H9 (cell line): ENCODE results near the gene RAD51. TPM values are rescaled to one million over a fixed set of nuclear protein-coding genes. Genes with fewer than 3 reads are reported as not detected.

ENCODE experiments used
- DNase-seq: peaks from one replicate; pipeline ENCODE4 v3.0.0-alpha.2; 2017
- H2AFZ ChIP-seq: one replicate; pipeline ENCODE4 v1.6.1; 2013; ENCODE audit warnings: mild to moderate bottlenecking, low read length, control low read depth, moderate library complexity
- H2AK5ac ChIP-seq: 2 replicates; pipeline ENCODE4 v1.6.1; 2013; ENCODE audit warnings: low read length, control low read depth, mixed read lengths; ENCODE audit not compliant: insufficient read length
- H2BK120ac ChIP-seq: one replicate; pipeline ENCODE4 v1.6.1; 2013; ENCODE audit warnings: low read depth, mild to moderate bottlenecking, low read length, control low read depth, inconsistent platforms; ENCODE audit not compliant: poor library complexity, severe bottlenecking
- H2BK12ac ChIP-seq: 2 replicates; pipeline ENCODE4 v1.6.1; 2013; ENCODE audit warnings: low read length, control low read depth, mixed read lengths, low read depth; ENCODE audit not compliant: insufficient read length
- H2BK15ac ChIP-seq: 2 replicates; pipeline ENCODE4 v1.6.1; 2013; ENCODE audit warnings: low read depth, low read length, control low read depth
- H2BK20ac ChIP-seq: one replicate; pipeline ENCODE4 v1.6.1; 2013; ENCODE audit warnings: low read depth, mild to moderate bottlenecking, low read length, control low read depth, inconsistent platforms; ENCODE audit not compliant: poor library complexity, severe bottlenecking
- H2BK5ac ChIP-seq: 2 replicates; pipeline ENCODE4 v1.6.1; 2013; ENCODE audit warnings: low read length, control low read depth, mixed read lengths; ENCODE audit not compliant: insufficient read length
- H3K14ac ChIP-seq: 2 replicates; pipeline ENCODE4 v1.6.1; 2013; ENCODE audit warnings: low read length, control low read depth; ENCODE audit not compliant: insufficient read depth
- H3K18ac ChIP-seq: 2 replicates; pipeline ENCODE4 v1.6.1; 2013; ENCODE audit warnings: low read depth, mild to moderate bottlenecking, mixed read lengths, low read length, control low read depth; ENCODE audit not compliant: insufficient read length
- H3K23ac ChIP-seq: 2 replicates; pipeline ENCODE4 v1.6.1; 2013; ENCODE audit warnings: low read length, control low read depth, mixed read lengths, low read depth; ENCODE audit not compliant: insufficient read length
- H3K23me2 ChIP-seq: 2 replicates; pipeline ENCODE4 v1.6.1; 2013; ENCODE audit warnings: low read depth, mild to moderate bottlenecking, mixed read lengths, low read length, control low read depth; ENCODE audit not compliant: insufficient read length, poor library complexity, severe bottlenecking
- H3K27ac ChIP-seq: 2 replicates; pipeline ENCODE4 v1.5.1; 2013; ENCODE audit warnings: low read length, control low read depth, mixed read lengths, low read depth; ENCODE audit not compliant: insufficient read length
- H3K27me3 ChIP-seq: 2 replicates; pipeline ENCODE4 v1.6.1; 2013; ENCODE audit warnings: low read length, control low read depth, inconsistent platforms; ENCODE audit not compliant: insufficient read depth
- H3K4ac ChIP-seq: 2 replicates; pipeline ENCODE4 v1.6.1; 2013; ENCODE audit warnings: low read depth, mild to moderate bottlenecking, control low read depth, inconsistent platforms, low read length, moderate library complexity
- H3K4me1 ChIP-seq: 2 replicates; pipeline ENCODE4 v1.6.1; 2013; ENCODE audit warnings: low read length, control low read depth, inconsistent platforms; ENCODE audit not compliant: insufficient read depth
- H3K4me2 ChIP-seq: 2 replicates; pipeline ENCODE4 v1.6.1; 2013; ENCODE audit warnings: low read length, control low read depth, mixed read lengths; ENCODE audit not compliant: insufficient read length, insufficient read depth
- H3K56ac ChIP-seq: 2 replicates; pipeline ENCODE4 v1.6.1; 2013; ENCODE audit warnings: low read depth, mild to moderate bottlenecking, mixed read lengths, low read length, control low read depth; ENCODE audit not compliant: insufficient read length
- H3K79me1 ChIP-seq: 2 replicates; pipeline ENCODE4 v1.6.1; 2013; ENCODE audit warnings: low read depth, mild to moderate bottlenecking, moderate library complexity, low read length, control low read depth, inconsistent platforms; ENCODE audit not compliant: insufficient read depth, poor library complexity, severe bottlenecking
- H3K79me2 ChIP-seq: 2 replicates; pipeline ENCODE4 v1.6.1; 2013; ENCODE audit warnings: low read length, control low read depth, inconsistent platforms; ENCODE audit not compliant: insufficient read depth
- H3K9ac ChIP-seq: 2 replicates; pipeline ENCODE4 v1.6.1; 2013; ENCODE audit warnings: low read length, control low read depth, mixed read lengths; ENCODE audit not compliant: insufficient read length; ENCODE audit errors: extremely low read depth
- H3K9me3 ChIP-seq: one replicate; pipeline ENCODE4 v1.6.1; 2013; ENCODE audit warnings: low read depth, low read length, inconsistent platforms; ENCODE audit not compliant: control insufficient read depth
- H3T11ph ChIP-seq: one replicate; pipeline ENCODE4 v1.6.1; 2013; ENCODE audit warnings: mild to moderate bottlenecking, low read length, control low read depth, inconsistent platforms
- H4K20me1 ChIP-seq: one replicate; pipeline ENCODE4 v1.6.1; 2013; ENCODE audit not compliant: control insufficient read depth, insufficient read length, insufficient read depth
- H4K5ac ChIP-seq: 2 replicates; pipeline ENCODE4 v1.6.1; 2013; ENCODE audit warnings: low read depth, mild to moderate bottlenecking, mixed read lengths, low read length, control low read depth; ENCODE audit not compliant: insufficient read length
- H4K8ac ChIP-seq: replicated peaks from 2 replicates; pipeline ENCODE4 v1.6.1; 2013; ENCODE audit warnings: low read length, control low read depth, mixed read lengths, low read depth; ENCODE audit not compliant: insufficient read length
- H4K91ac ChIP-seq: 2 replicates; pipeline ENCODE4 v1.6.1; 2013; ENCODE audit warnings: low read depth, mild to moderate bottlenecking, moderate library complexity, mixed read lengths, low read length, control low read depth; ENCODE audit not compliant: insufficient read length
- H3K27ac Mint-ChIP-seq, 3 experiments: 2 replicates in 2 of 3; 3 replicates in 1 of 3; pipeline ENCODE4 v1.8.0; 2020 to 2021; ENCODE audit warnings: mixed read lengths in 3 of 3, mild to moderate bottlenecking in 1 of 3, moderate library complexity in 1 of 3
- H3K27me3 Mint-ChIP-seq: 2 replicates; pipeline ENCODE4 v1.8.0; 2021; ENCODE audit warnings: low read depth, mild to moderate bottlenecking, moderate library complexity, mixed read lengths
- H3K36me3 Mint-ChIP-seq, 3 experiments: 2 replicates in 2 of 3; 3 replicates in 1 of 3; pipeline ENCODE4 v1.8.0; 2020 to 2021; ENCODE audit warnings: low read depth in 3 of 3, mixed read lengths in 3 of 3; ENCODE audit not compliant: insufficient read depth in 1 of 3
- H3K4me1 Mint-ChIP-seq, 2 experiments: 2 replicates each; pipeline ENCODE4 v1.8.0; 2020; ENCODE audit warnings: mixed read lengths in 2 of 2
- H3K4me3 Mint-ChIP-seq, 2 experiments: 2 replicates in 1 of 2; 3 replicates in 1 of 2; pipeline ENCODE4 v1.8.0; 2020 to 2021; ENCODE audit warnings: mild to moderate bottlenecking in 2 of 2, mixed read lengths in 2 of 2, moderate library complexity in 1 of 2
- H3K9me3 Mint-ChIP-seq, 2 experiments: 2 replicates in 1 of 2; 3 replicates in 1 of 2; pipeline ENCODE4 v1.8.0; 2020; ENCODE audit warnings: mild to moderate bottlenecking in 2 of 2, mixed read lengths in 2 of 2, moderate library complexity in 1 of 2
- WGBS: extraction: QIAGEN DNeasy Blood & Tissue Kit; methylation state at CpG from one replicate; pipeline ENCODE4 v1.1.7; 2013; ENCODE audit warnings: missing lambda C conversion rate, low lambda C conversion rate, mixed read lengths; ENCODE audit not compliant: insufficient read length; ENCODE audit errors: extremely low coverage; 5-methylcytosine and 5-hydroxymethylcytosine counted together
- total RNA-seq: library from RNA; stranded (reverse); gene quantifications from 2 replicates; pipeline ENCODE4 v1.2.1, GENCODE V29; 2021
- TF ChIP-seq, protein P1 (sequence below): fragments of 200-600 bp; sonication (generic); conservative IDR thresholded peaks from 3 replicates; pipeline ENCODE4 v1.8.0; 2021; ENCODE audit warnings: antibody characterized with exemption, mild to moderate bottlenecking

The RAD51 gene
- total RNA-seq, 1 experiment from 2014 or later: 39.2 TPM

- Histone ChIP-seq H2BK20ac (no peak overlapping the region), H3K9me3 (no peaks in the 10 kb centered on the region), H2BK120ac (no peak overlapping the region), H3K79me1 (no peaks in the 10 kb centered on the region), H4K5ac (no peak overlapping the region), H3K56ac (no peak overlapping the region), H2AK5ac (no peak overlapping the region), H3T11ph (no peak overlapping the region), H3K4ac (no peak overlapping the region), H3K4me1 (no peaks in the 10 kb centered on the region), H3K27me3 (no peaks in the 10 kb centered on the region), H3K9ac (no peak overlapping the region), H4K20me1 (no peaks in the 10 kb centered on the region), H2BK5ac (no peak overlapping the region), H3K4me2 (no peak overlapping the region), H4K91ac (no peak overlapping the region), H3K18ac (no peak overlapping the region), H3K79me2 (no peaks in the 10 kb centered on the region), H3K27ac (no peak overlapping the region), H3K14ac (no peak overlapping the region), H2AFZ (no peak overlapping the region), H2BK12ac (no peak overlapping the region), H3K23me2 (no peaks in the 10 kb centered on the region), H4K8ac (no peak overlapping the region), H3K23ac (no peak overlapping the region), H2BK15ac (no peak overlapping the region)
- Mint-ChIP-seq H3K27ac (no peak overlapping the region; a peak in 1 of 7 replicates), H3K9me3 (no peaks in the 10 kb centered on the region), H3K4me3 (no peak overlapping the region), H3K4me1 (peaks cover 2 to 9% of the 10 kb centered on the region in 2 experiments; a peak in 2 of 4 replicates), H3K36me3 (peaks cover 4 to 24% (median 23%) of the 10 kb centered on the region in 3 experiments; a peak in 5 of 7 replicates), H3K27me3 (no peaks in the 10 kb centered on the region)
- DNase-seq: no peak
- no CpG with 5 or more reads among the region's 4 CpGs for WGBS
- TF ChIP-seq, protein P1, sequence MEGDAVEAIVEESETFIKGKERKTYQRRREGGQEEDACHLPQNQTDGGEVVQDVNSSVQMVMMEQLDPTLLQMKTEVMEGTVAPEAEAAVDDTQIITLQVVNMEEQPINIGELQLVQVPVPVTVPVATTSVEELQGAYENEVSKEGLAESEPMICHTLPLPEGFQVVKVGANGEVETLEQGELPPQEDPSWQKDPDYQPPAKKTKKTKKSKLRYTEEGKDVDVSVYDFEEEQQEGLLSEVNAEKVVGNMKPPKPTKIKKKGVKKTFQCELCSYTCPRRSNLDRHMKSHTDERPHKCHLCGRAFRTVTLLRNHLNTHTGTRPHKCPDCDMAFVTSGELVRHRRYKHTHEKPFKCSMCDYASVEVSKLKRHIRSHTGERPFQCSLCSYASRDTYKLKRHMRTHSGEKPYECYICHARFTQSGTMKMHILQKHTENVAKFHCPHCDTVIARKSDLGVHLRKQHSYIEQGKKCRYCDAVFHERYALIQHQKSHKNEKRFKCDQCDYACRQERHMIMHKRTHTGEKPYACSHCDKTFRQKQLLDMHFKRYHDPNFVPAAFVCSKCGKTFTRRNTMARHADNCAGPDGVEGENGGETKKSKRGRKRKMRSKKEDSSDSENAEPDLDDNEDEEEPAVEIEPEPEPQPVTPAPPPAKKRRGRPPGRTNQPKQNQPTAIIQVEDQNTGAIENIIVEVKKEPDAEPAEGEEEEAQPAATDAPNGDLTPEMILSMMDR: no peak
Observed at GRCh38 chr15:40749151-40749630, 54.2 kb downstream of the RAD51 start.
